ENCODE results near the gene CZIB.
"Not testable (repeated sequence)": the region's sequence is repeated elsewhere in the genome, so short reads cannot be mapped to it uniquely, and the experiment has no call there.

Gene CZIB

GRCh38 chr1:53188099-53188498 lies 32.3 kb downstream of the CZIB start:
- DNase-seq: no peak

- DNase-seq: no peak
These were observed 33.0 kb downstream of the CZIB start for GRCh38 chr1:53187401-53187800.

- no peak for DNase-seq
These were observed 33.9 kb downstream of the CZIB start for GRCh38 chr1:53186533-53186932.

GRCh38 chr1:53185955-53186297 lies 34.5 kb downstream of the CZIB start:
- not testable (repeated sequence) for DNase-seq

GRCh38 chr1:53183095-53183990 lies 37.1 kb downstream of the CZIB start:
- no peak for DNase-seq

- no peak for DNase-seq
These were observed 37.7 kb downstream of the CZIB start for GRCh38 chr1:53182716-53183094.

GRCh38 chr1:53182111-53182593 lies 38.3 kb downstream of the CZIB start:
- peak; percentile 46 for DNase-seq

GRCh38 chr1:53180951-53181350 lies 39.5 kb downstream of the CZIB start:
- no peak for DNase-seq

GRCh38 chr1:53180226-53180625 lies 40.2 kb downstream of the CZIB start:
- no peak for DNase-seq

GRCh38 chr1:53176452-53177208 lies 43.8 kb downstream of the CZIB start:
- no peak for DNase-seq

GRCh38 chr1:53174971-53175913 lies 45.2 kb downstream of the CZIB start:
- DNase-seq: no peak

GRCh38 chr1:53172426-53173128 lies 47.9 kb downstream of the CZIB start:
- DNase-seq: no peak

GRCh38 chr1:53166912-53167311 lies 53.5 kb downstream of the CZIB start:
- no peak for DNase-seq

- DNase-seq: no peak
These were observed 54.1 kb downstream of the CZIB start for GRCh38 chr1:53166366-53166765.

- no peak for DNase-seq
These were observed 54.9 kb downstream of the CZIB start for GRCh38 chr1:53165408-53165961.

All from GDM1 (cell line).